ENCODE data around the gene OR1A1. TPM values are rescaled to one million over a fixed set of nuclear protein-coding genes. Genes with fewer than 3 reads are reported as not detected.

Gene OR1A1
- total RNA-seq, 2 experiments from 2014 or later, result not detected

GRCh38 chr17:3260600-3260999 lies 53.1 kb downstream of the OR1A1 start:
- no peaks in the 10 kb centered on the region for H3K9me3 ChIP-seq (ENCODE audit: low read length)
- CTCF ChIA-PET (ENCODE audit: unreplicated experiment), result no interaction called here
- H3K9me2 ChIP-seq (ENCODE audit: insufficient read depth, low read length), result no peaks in the 10 kb centered on the region
- TF ChIP-seq EZH2phosphoT487 (IDR thresholded peaks at IDR 0.05; ENCODE audit: borderline replicate concordance, low read depth, low read length), result no peak
- no peak for TF ChIP-seq CTCF (conservative IDR thresholded peaks at IDR 0.05; ENCODE audit: low read length)
- DNase-seq (ENCODE audit: low spot score), result no peak
- no peak overlapping the region for H2AFZ ChIP-seq (ENCODE audit: low read length)
- H3K4me2 ChIP-seq (ENCODE audit: low read length), result no peak overlapping the region
- H3K4me3 ChIP-seq (ENCODE audit: low read depth, low read length, poor library complexity, severe bottlenecking), result no peak overlapping the region
- no peak overlapping the region for H3K27ac ChIP-seq (ENCODE audit: low read depth, low read length, poor library complexity, severe bottlenecking)
- no peaks in the 10 kb centered on the region for H4K20me1 ChIP-seq (ENCODE audit: insufficient read depth, low read length)
- no peaks in the 10 kb centered on the region for H3K36me3 ChIP-seq (ENCODE audit: insufficient read depth, low read length)
- no TSS peak for BruUV-seq (replicated peaks)
- no peaks in the 10 kb centered on the region for H3K79me2 ChIP-seq (ENCODE audit: insufficient read depth, low read depth, low read length)
- POLR2A ChIA-PET, result no interaction called here
- no peaks in the 10 kb centered on the region for H3K4me1 ChIP-seq (ENCODE audit: insufficient read depth, low read length, poor library complexity, severe bottlenecking)
- intact Hi-C loops (cut with micrococcal nuclease; ENCODE audit: unreplicated experiment), result no loop called here

Other genes with a start within 250 kb of the OR1A1 start
- not detected in 2 replicates for gene OR1D5, start 144.1 kb upstream of the OR1A1 start, total RNA-seq (2014; rRNA removed; shearing (Covaris generic))
- gene OR1D5, start 144.1 kb upstream of the OR1A1 start, total RNA-seq (2022), result not detected in 2 replicates
- not detected in 2 replicates for gene OR1D2, start 103.2 kb upstream of the OR1A1 start, total RNA-seq (2014; rRNA removed; shearing (Covaris generic))
- gene OR1D2, start 103.2 kb upstream of the OR1A1 start, total RNA-seq (2022), result not detected in 2 replicates
- not detected in 2 replicates for gene OR1G1, start 80.1 kb upstream of the OR1A1 start, total RNA-seq (2014; rRNA removed; shearing (Covaris generic))
- gene OR1G1, start 80.1 kb upstream of the OR1A1 start, total RNA-seq (2022), result not detected in 2 replicates
- gene OR1A2, start 10.1 kb upstream of the OR1A1 start, total RNA-seq (2014; rRNA removed; shearing (Covaris generic)), result not detected in 2 replicates
- gene OR1A2, start 10.1 kb upstream of the OR1A1 start, total RNA-seq (2022), result not detected in 2 replicates
- not detected in 2 replicates for gene OR3A1, start 90.7 kb downstream of the OR1A1 start, total RNA-seq (2014; rRNA removed; shearing (Covaris generic))
- not detected in 2 replicates for gene OR3A1, start 90.7 kb downstream of the OR1A1 start, total RNA-seq (2022)
- gene OR3A2, start 178.6 kb downstream of the OR1A1 start, total RNA-seq (2014; rRNA removed; shearing (Covaris generic)), result not detected in 2 replicates
- gene OR3A2, start 178.6 kb downstream of the OR1A1 start, total RNA-seq (2022), result not detected in 2 replicates
- not detected in 2 replicates for gene OR1E1, start 190.7 kb downstream of the OR1A1 start, total RNA-seq (2014; rRNA removed; shearing (Covaris generic))
- gene OR1E1, start 190.7 kb downstream of the OR1A1 start, total RNA-seq (2022), result not detected in 2 replicates
- not detected in 2 replicates for gene OR3A3, start 203.7 kb downstream of the OR1A1 start, total RNA-seq (2014; rRNA removed; shearing (Covaris generic))
- gene OR3A3, start 203.7 kb downstream of the OR1A1 start, total RNA-seq (2022), result not detected in 2 replicates
- not detected in 2 replicates for gene OR1E2, start 226.2 kb downstream of the OR1A1 start, total RNA-seq (2014; rRNA removed; shearing (Covaris generic))
- not detected in 2 replicates for gene OR1E2, start 226.2 kb downstream of the OR1A1 start, total RNA-seq (2022)